Muscle layer of duodenum (tissue), 2 donors: ENCODE measurements around the gene PTMS.

Source experiments
- H3K27ac ChIP-seq: one replicate; pipeline ENCODE4 v1.7.0; 2013; ENCODE audit warnings: mild to moderate bottlenecking, low read length
- H3K27me3 ChIP-seq: one replicate; pipeline ENCODE4 v1.7.0; 2013; ENCODE audit warnings: low read depth, mild to moderate bottlenecking, control low read depth, low read length
- H3K36me3 ChIP-seq, 2 donors: one replicate each; pipeline ENCODE4 v1.7.0; 2013; ENCODE audit warnings: low read length in 2 of 2, control low read depth in 1 of 2, mild to moderate bottlenecking in 1 of 2; ENCODE audit not compliant: insufficient read depth in 2 of 2, control insufficient read depth in 1 of 2
- H3K4me1 ChIP-seq, 2 donors: one replicate each; pipeline ENCODE4 v1.7.0; 2013; ENCODE audit warnings: low read length in 2 of 2, mild to moderate bottlenecking in 2 of 2, control low read depth in 1 of 2, moderate library complexity in 1 of 2; ENCODE audit not compliant: insufficient read depth in 2 of 2, control insufficient read depth in 1 of 2
- H3K4me3 ChIP-seq, 2 donors: one replicate each; pipeline ENCODE4 v1.7.0; 2013; ENCODE audit warnings: low read length in 2 of 2, low read depth in 1 of 2, mild to moderate bottlenecking in 1 of 2
- H3K9me3 ChIP-seq, 2 donors: one replicate each; pipeline ENCODE4 v1.7.0; 2013; ENCODE audit warnings: low read length in 2 of 2, control low read depth in 1 of 2, mild to moderate bottlenecking in 1 of 2; ENCODE audit not compliant: control insufficient read depth in 1 of 2
- donor health status: healthy.

Gene PTMS

GRCh38 chr12:6752921-6753771 lies 13.0 kb upstream of the PTMS start, which contains the start of gene MLF2:
Gene MLF2, minus strand, starts transcription at chr12:6753141. Its CDS starts 807 bp downstream, at chr12:6752334.
- H3K4me3 ChIP-seq: peak within 1 kb of the TSS; percentile 62 to 90
- peaks cover 11 to 16% of the 10 kb centered on the region in 2 donors for H3K4me1 ChIP-seq
- H3K9me3 ChIP-seq: no peaks in the 10 kb centered on the region
- peak within 1 kb of the TSS; percentile 99 for H3K27ac ChIP-seq
- no peaks in the 10 kb centered on the region for H3K27me3 ChIP-seq
- H3K36me3 ChIP-seq: peaks cover 15 to 43% of the 10 kb centered on the region in 2 donors

- Histone ChIP-seq H3K36me3 (peaks cover 11 to 35% of the 10 kb centered on the region in 2 donors), H3K9me3 (no peaks in the 10 kb centered on the region), H3K27ac (peak overlapping the region; percentile 99), H3K4me3 (no peak overlapping the region), H3K4me1 (peaks cover 11 to 16% of the 10 kb centered on the region in 2 donors), H3K27me3 (no peaks in the 10 kb centered on the region)
These were observed 12.3 kb upstream of the PTMS start for GRCh38 chr12:6753772-6754356.

GRCh38 chr12:6754411-6754810 lies 11.8 kb upstream of the PTMS start:
- H3K4me3 ChIP-seq: no peak overlapping the region
- H3K9me3 ChIP-seq: no peaks in the 10 kb centered on the region
- H3K27ac ChIP-seq: no peak overlapping the region
- peaks cover 11 to 30% of the 10 kb centered on the region in 2 donors for H3K36me3 ChIP-seq
- peaks cover 11 to 16% of the 10 kb centered on the region in 2 donors for H3K4me1 ChIP-seq
- H3K27me3 ChIP-seq: no peaks in the 10 kb centered on the region

GRCh38 chr12:6757028-6757690 lies 9.0 kb upstream of the PTMS start:
- Histone ChIP-seq H3K27me3 (no peaks in the 10 kb centered on the region), H3K27ac (no peak overlapping the region), H3K36me3 (peaks cover 0 to 7% of the 10 kb centered on the region in 2 donors), H3K9me3 (no peaks in the 10 kb centered on the region), H3K4me1 (peaks cover 6% of the 10 kb centered on the region in 2 donors), H3K4me3 (no peak overlapping the region)

GRCh38 chr12:6758506-6759095 lies 7.6 kb upstream of the PTMS start:
- no peaks in the 10 kb centered on the region for H3K36me3 ChIP-seq
- no peak overlapping the region for H3K27ac ChIP-seq
- H3K27me3 ChIP-seq: no peaks in the 10 kb centered on the region
- peaks cover 4 to 5% of the 10 kb centered on the region in 2 donors for H3K4me1 ChIP-seq
- H3K4me3 ChIP-seq: no peak overlapping the region
- H3K9me3 ChIP-seq: no peaks in the 10 kb centered on the region

- H3K4me3 ChIP-seq: no peak overlapping the region
These were observed 6.4 kb upstream of the PTMS start for GRCh38 chr12:6759741-6760140.

GRCh38 chr12:6763380-6763779 lies 2.8 kb upstream of the PTMS start:
- Histone ChIP-seq H3K36me3 (no peaks in the 10 kb centered on the region), H3K9me3 (no peaks in the 10 kb centered on the region), H3K27me3 (no peaks in the 10 kb centered on the region), H3K4me3 (peak overlapping the region; percentile 34 to 46), H3K27ac (peak overlapping the region; percentile 90), H3K4me1 (peaks cover 8 to 21% of the 10 kb centered on the region in 2 donors)

More at GRCh38 chr12:6759741-6760140, 6.4 kb upstream of the PTMS start:
- peaks cover 0 to 5% of the 10 kb centered on the region in 2 donors for H3K4me1 ChIP-seq
- H3K27me3 ChIP-seq: no peaks in the 10 kb centered on the region
- H3K27ac ChIP-seq: no peak overlapping the region
- H3K9me3 ChIP-seq: no peaks in the 10 kb centered on the region
- no peaks in the 10 kb centered on the region for H3K36me3 ChIP-seq

- Histone ChIP-seq H3K9me3 (no peaks in the 10 kb centered on the region), H3K27me3 (no peaks in the 10 kb centered on the region), H3K4me3 (peak overlapping the region; percentile 34 to 46), H3K36me3 (no peaks in the 10 kb centered on the region), H3K4me1 (peaks cover 8 to 29% of the 10 kb centered on the region in 2 donors), H3K27ac (peak overlapping the region; percentile 90)
These were observed 1.9 kb upstream of the PTMS start for GRCh38 chr12:6764011-6764828.

GRCh38 chr12:6765048-6765633 lies 1.0 kb upstream of the PTMS start:
- peaks cover 0 to 7% of the 10 kb centered on the region in 2 donors for H3K36me3 ChIP-seq
- H3K27ac ChIP-seq: peak overlapping the region; percentile 73
- no peaks in the 10 kb centered on the region for H3K9me3 ChIP-seq
- H3K4me3 ChIP-seq: peak overlapping the region; percentile 59 to 63
- H3K4me1 ChIP-seq: peaks cover 8 to 38% of the 10 kb centered on the region in 2 donors
- H3K27me3 ChIP-seq: no peaks in the 10 kb centered on the region

GRCh38 chr12:6766651-6767349 lies 637 bp downstream of the PTMS start:
- Histone ChIP-seq H3K4me1 (peaks cover 16 to 55% of the 10 kb centered on the region in 2 donors), H3K36me3 (peaks cover 4 to 19% of the 10 kb centered on the region in 2 donors)

More at GRCh38 chr12:6766651-6767349, 637 bp downstream of the PTMS start:
- Histone ChIP-seq H3K27ac (no peak overlapping the region), H3K4me3 (peak overlapping the region; percentile 76 to 83), H3K9me3 (no peaks in the 10 kb centered on the region), H3K27me3 (no peaks in the 10 kb centered on the region)
